Measurements from ENCODE around the gene PRLR. TPM values are rescaled to one million over a fixed set of nuclear protein-coding genes. Genes with fewer than 3 reads are reported as not detected.
"Not testable (repeated sequence)": the region's sequence is repeated elsewhere in the genome, so short reads cannot be mapped to it uniquely, and the experiment has no call there.

The PRLR gene
- total RNA-seq, 1 donor from 2014 or later, result not detected

DNA sequence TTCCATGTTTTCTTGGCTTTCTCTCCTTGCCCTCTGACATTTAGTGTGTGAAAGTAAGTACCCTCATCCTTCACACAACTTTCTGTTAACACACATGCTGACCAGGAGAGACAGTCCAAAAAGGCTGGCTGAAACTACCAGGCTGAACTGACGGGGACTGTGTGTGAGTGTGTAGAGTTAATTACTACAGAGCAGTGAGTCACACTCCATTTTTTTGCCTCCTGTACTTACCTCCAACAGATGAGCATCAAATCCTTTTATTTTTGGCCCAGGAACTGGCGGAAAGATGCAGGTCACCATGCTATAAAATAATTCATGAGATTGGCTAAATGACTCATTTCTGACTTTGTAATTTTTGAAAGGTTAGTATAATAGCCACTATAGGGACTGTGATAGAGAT is 162.3 kb downstream of the PRLR start:
- no peak for DNase-seq

DNA sequence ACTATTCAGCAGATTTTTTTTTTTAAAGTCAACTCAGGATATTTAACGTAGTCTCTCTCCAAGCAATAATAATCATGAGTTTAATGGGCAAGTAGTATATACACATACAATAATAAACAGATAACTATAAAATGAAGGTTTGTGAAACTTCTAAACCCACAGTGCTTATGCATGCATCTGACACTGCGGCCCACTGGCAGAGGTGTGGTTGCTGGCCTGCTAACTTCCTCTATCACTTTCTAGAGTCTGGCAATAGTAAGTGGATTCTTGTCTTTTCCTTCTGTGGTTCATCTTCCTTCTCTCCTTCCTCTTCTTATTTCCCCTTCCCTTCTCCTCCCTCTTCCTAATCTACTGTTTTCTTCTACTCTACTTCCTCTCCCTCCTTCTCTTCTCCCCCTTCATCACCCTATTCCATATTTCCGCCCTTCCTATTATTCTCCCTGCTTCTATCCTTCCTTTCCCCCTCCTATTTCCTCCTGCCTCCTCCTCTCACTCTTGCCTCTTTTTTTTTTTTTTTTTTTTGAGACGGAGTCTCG is 164.0 kb downstream of the PRLR start:
- no peak for DNase-seq

DNA sequence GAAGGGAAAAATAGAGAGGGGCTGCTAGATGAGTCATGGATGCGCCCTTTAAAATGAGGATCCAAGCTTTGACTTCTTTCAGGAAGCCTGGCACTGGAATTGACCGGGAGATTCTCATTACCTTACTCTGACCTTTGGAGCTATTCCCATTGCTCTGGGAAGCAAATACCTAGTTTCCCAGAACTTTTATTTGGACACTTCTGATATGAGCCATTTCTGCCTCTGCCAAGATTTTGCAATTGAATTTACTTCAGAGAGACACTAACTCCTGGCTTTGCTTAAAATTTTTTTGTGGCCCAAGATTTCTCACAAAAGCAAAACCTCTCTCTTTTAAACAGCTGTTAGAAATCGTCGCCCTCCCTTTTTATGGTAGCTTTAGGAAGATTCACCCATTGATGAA is 166.9 kb downstream of the PRLR start:
- no peak for DNase-seq

DNA sequence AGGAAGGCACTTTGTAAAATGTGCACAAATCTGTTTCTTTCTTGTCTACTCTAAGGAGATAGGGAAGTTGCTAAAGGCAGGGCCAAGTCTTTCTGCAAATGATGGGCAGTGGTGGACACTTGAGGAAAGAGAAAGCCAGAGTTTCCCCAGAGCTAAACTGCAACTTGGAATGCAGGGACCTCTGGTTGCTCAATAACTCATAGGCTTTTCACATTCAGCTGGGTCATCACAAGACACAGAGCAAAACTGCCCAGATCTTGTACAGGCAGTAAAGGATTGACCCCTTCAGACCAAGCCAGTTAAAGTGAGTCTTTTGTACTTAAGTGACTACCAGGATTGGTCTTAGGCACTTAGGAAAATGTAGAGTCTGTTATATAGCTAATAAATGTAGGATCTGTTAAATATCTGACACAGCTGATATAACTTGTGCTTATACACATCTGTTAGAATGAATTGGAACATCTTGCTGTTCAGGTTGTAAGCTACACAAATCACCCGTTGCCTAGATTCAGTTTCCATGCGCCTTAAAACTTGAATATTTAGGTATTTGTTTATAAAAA is 169.0 kb downstream of the PRLR start:
- DNase-seq, result no peak

DNA sequence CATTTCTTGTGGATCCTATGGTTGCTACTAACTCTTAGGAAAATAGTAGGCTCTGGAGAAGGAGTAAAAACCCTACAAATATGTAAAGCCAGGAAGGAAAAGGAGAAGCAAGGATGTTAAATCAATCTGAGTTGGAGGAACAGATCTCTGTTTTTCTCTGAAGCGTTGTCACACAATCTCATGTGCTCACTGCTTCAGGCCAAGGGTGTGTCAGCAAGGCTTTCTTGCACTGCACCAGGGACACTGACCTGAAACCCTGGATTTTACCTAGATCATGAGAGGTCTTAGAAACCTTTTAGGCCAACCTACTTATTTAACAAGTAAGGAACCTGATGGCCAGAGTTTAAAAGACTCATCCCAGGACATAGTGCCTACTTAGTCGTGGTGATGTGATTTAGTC is 170.1 kb downstream of the PRLR start:
- no peak for DNase-seq

DNA sequence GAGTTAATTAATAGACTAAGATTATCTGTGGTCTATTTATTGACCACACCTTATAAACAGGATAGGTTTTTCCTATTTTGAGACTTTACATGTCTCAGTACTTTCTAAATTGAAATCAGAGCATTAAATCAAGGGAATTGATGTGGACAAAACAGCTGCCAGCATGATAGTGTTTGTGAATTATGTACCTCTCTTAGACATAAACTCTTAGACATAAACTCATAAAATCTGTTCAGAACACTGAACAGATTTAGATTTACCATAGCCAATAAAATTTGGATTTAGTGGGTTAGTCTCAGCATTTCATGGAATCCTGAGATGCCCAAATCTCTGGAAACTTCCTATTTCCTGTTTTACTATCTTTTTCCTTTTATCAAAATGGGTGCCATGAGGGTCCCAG is 171.0 kb downstream of the PRLR start:
- no peak for DNase-seq

DNA sequence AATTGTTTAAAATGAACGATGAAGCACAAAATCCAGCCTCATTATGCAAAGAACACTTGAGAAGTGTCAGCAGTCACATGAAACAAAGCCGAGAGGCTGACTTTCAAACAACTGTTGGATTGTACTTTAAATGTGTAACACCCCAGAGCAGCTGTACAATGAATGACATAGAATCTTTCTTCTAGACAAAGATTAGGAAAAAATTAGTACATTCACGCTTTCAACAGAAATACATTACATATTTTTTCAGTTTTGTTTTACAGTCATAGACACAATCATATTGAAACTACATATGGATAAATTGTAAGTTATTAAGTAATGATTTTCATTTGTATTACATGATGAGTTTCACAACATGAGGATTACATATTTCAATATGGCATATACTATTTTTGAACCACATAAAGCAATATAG is 171.9 kb downstream of the PRLR start:
- DNase-seq, result no peak

DNA sequence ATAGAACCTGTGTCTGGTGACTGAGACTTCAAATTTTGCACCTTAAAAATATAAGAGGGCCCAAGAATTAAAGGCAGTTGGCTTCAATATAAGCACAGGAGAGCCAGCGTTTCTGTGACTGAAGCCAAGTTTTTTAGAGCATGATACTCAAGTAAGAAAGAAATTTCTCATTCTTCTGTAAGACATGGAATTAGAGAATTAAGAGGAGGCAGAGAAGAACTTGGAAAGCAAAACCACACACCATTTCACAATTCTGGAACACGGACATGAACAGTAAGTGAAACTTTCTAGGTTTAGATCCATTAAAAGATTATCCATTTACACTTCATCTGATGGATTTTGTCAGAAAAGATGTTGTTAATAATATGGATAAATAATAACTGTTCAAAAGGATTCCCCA is 173.6 kb downstream of the PRLR start:
- no peak for DNase-seq

DNA sequence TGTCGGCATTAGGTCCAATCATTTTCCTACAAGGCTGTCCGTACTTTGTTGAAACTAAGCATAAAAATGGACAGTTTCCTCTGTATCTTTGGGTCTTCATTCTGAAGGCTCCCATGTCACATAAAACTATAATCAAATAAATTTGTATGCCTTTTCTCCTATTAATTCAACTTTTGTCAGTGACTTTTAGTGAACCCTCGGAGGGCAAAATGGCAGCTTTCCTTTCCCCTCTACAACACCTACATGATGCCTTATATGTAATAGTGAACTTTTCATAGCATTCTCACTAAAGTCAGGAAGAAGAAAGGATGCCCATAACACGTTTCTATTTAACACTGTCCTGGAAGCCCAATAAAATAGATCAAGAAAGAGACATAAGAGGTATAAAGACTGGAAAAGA is 177.4 kb downstream of the PRLR start:
- DNase-seq, result no peak

DNA sequence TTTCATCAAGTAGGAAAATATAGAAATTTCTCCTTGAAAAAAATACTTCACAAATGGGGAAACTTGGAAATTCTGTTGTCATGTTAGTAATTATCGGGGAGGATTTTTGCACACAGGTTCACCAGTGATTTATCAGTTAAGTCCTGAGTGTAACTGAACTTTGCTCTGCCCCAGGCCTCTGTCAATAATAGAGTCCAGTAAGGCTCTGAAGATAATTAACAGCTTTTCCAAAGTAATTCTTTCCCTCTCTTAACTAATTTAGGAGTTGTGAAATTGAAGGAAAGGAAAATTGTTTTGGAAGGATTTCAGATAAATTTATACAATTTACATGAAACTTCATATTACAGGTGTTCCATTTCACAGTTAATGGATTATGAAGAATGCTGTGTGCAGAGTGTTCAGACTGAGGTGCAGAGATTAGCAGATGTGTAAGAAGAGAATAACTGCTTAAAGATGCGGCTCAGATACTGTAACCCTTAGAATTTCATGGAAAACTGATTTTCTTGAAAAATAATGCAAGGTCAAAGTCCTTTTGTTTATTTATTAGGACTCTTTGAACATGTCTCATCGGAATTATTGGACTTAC is 179.7 kb downstream of the PRLR start:
- DNase-seq, result no peak

DNA sequence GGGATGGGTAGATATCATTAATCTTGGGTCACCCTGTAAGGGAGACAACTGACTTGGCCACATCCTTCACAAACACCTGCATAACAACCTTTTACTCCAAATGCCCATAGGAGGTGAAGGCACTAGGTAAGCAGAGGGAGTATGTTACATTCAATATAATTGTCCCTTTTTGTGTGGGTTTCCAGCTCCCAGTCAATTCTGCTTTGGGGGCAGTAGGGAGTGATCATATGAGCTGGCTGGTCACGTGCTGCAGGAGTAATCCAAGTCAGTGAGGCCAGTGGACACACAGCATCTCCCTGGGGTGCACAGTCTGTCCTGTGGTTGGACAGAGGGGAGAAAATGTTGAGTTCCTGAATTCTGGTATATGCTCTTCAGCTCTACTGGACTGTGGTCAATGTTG is 181.4 kb downstream of the PRLR start:
- no peak for DNase-seq

DNA sequence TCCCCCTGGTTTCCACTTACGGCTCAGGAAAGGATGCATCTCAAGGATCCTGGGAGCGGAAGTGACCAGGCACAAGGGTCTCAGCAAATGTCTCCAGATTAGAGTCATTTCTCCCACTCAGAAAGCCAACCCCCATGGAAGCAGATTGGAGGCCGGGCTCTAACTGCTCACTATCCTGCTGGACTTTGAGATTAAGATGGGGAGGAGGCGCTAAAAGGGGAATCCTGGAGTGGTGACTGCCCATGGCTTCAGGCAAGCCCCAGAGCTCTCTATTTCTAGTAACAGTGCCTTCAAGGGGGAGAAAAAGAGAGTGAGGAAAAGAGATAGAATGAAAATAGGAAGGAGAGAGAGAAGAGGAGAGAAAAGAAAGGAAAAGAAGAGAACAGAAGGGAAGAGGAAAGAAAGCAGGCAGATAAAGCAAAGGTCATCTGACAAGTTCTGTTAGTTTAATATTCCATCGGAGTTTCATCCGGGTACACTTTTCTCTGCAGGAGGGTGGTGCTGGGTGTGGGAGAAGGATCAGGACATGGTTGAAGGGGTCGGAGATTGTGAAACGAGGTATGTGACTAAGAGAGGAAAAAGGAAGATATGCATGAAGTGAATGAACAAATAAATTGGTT is 182.4 kb downstream of the PRLR start, which contains the start of gene AGXT2:
AGXT2 (minus strand) TSS at position 165 of the 620 bp plus-strand sequence; CDS start at position 108, 57 bp downstream.
- DNase-seq, result no peak

DNA sequence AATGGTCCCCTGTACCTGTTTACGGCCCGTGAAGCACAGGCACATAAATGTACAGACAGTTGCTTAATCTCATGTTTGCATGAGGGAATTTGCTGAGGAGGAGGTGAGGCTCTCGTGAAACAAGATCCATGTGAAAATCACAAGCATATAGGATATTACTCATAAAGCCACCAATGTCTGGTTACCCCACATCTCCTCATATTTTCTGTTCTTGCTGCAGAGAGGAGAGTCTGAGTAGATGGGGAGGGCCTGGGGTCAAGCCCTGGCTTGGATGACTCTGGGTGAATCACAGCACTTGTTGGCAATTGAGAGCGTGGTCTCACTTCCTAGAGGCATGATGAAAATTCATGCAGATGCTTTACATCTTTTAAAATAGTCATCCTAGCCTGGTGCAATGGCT is 183.5 kb downstream of the PRLR start:
- DNase-seq, result no peak

DNA sequence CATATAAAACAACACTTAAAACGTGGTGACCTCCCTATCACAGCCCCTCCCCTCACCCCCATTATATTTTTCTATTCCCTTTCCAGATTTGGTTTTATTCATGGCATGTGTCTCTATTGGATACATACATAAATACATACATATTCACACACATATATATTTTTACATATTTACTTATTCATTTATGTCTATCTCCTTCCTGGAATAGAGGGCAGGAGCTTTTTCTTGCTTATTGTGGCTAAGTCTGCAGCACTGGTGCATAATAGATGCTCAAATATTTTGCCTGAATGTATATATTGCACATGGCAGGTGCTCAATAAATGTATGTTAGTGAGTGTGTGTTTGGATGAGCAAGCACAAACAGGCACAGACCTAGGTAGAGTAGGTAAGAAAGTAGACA is 185.0 kb downstream of the PRLR start:
- DNase-seq, result no peak

DNA sequence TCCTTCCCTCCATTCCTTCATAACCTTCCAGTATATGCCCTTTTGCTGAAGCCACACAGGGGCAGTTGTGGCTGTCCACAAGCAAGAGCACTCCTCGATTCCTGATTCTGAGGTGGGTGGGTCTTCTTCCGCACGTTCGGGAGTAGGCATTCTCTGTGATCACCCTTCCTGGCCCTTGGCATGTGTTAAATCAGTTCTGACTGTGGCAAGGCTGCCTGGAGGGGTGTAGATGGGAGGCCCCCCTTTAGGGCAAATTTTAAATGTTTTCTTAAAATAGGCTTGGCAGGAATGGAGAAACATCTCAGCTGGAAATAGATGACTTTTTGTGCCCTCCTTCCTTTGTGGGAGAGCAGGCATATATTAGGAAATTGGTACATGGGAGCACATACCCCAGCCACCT is 185.6 kb downstream of the PRLR start:
- no peak for DNase-seq

DNA sequence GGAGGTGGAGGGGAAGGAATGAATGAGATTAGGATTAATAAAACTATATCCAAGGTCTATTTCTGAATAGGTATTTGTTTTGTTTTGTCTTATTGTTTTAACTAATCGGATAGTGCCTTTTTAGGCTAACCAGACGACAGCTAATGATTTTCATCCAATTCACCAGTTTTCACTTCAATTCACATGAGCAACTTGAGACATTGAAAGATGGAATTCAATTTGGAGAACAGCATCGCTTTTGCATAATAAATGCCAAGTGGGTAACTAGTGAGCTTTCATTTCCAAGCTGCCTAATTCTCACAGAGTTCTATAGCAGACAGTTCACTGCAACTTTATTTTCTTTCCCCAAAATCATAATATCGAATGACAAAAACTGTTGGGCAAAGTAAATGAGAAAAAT is 187.5 kb downstream of the PRLR start:
- DNase-seq, result no peak

DNA sequence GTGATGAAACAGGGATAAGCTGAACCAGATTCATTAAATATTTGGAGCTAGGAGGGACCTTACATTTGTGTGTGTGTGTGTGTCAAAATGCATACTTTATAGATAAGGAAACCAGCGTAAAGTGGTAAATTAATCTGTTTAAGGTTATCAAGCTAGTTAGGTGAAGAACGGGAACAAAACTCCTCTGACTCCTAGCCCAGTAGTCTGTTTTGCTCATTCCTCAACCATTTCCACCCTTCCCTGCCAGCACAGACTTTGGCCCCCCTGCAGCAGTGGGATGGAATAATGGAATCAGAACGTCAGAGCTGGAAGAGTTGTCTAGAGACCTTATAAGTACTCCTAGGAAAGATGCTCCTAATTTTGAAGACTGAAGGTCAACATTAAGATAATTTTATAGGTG is 189.0 kb downstream of the PRLR start:
- no peak for DNase-seq

DNA sequence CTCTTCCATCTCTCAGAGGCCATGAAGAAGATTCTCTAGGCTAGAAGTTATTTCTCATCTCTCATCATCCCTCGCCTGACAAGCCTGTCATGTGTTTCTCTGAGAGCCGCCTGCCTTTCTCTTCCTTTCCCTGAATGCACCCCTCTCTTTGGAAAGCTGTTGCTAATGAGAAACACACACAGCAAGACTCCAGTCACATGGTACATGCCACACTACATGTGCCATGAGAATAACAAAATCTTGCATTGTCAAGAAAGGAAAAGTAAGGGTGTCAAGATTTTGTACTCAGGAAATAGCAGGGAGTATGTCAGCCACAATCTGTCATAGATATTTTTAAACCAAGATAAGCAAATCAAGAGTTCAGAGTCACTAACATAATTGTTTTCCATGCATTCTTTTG is 191.4 kb downstream of the PRLR start:
- no peak for DNase-seq

DNA sequence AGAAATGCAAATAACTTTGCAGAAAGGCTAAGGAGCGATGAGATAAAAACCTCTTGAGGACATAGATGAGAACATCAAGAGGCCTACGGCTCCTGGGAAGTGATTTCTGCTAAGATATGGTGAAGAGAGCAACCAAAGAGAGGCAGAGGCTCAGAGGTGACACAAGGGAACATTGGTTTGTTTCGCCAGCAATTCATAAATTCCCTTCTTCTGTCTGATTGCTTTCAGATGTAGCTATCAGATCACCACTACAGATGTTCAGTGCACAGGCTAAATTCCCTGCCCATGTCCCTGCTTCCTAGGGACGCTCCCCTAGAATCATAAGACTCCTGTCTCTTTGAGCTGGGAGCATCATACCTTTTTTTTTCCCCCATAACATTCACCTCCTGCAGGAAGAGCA is 193.8 kb downstream of the PRLR start:
- no peak for DNase-seq

DNA sequence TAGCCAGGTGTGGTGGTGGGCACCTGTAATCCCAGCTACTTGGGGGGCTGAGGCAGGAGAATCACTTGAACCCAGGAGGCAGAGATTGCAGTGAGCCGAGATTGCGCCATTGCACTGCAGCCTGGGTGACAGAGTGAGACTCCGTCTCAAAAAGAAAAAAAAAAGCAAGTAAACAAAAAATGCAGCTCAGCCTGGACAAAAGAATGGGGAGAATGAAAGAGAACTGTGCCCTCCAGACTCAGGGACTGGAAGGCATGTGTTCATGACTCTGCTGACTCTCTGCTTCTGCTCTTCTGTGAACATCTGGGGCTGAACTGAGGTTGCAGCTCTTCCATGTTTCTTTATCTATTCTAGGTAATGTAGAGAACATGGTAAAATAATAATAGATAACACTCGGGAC is 194.4 kb downstream of the PRLR start:
- DNase-seq, result not testable (repeated sequence)

DNA sequence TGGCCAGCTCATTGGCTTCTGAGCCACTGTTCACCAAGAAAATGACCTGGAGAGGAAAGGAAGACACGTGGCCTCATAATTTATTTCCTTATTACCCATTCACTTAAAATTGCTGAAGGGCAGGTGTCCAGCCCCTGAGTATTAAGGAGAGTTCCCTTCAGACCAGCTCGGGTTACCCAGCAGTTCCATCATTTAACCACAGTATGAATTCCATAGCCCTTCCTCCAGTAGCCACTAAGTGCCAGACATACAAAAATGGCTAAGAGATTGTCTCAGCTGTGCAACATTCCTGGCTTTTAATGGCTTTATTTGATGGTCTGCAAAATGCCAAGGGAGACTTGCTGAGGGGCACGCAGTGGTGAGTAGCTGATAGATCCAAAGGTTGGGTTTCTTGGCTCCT is 195.0 kb downstream of the PRLR start:
- DNase-seq, result no peak

DNA sequence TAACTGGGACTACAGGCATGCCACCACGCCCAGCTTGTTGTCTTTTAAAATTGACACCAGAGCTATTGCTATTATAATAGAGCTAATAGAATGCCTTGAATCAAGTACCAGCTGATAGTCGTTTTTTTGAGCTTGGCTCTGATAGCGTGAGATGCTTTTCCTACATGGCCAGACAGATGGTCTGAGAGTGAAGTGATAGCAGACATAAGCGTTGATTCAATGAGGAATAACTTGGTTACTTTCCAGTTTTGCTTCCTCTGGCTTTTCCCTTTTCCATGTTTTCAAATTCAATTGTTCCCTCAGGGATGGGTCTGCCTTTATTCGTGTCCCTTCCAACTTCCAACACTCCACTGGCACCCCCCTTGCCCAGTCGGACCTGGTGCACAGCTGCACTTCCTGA is 197.9 kb downstream of the PRLR start:
- no peak for DNase-seq

DNA sequence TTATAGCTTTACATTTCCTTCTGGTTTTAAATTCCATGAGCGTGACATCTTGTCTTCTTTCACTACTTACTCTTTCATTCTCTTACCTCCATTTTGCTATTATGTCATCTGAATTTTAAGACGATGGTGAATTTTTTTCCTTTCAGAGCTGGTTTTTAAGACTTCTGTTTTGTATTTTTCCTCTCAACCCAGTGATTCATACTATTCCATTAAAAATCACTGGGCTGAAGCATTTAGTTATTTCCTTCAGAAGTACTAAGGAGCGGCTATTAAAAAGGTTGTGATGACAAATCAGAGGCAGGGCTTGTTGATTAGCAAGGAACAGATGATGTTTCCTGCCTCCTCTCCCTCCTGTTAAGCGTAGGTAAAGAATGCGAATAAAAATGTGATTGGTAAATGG is 199.0 kb downstream of the PRLR start:
- DNase-seq, result no peak

DNA sequence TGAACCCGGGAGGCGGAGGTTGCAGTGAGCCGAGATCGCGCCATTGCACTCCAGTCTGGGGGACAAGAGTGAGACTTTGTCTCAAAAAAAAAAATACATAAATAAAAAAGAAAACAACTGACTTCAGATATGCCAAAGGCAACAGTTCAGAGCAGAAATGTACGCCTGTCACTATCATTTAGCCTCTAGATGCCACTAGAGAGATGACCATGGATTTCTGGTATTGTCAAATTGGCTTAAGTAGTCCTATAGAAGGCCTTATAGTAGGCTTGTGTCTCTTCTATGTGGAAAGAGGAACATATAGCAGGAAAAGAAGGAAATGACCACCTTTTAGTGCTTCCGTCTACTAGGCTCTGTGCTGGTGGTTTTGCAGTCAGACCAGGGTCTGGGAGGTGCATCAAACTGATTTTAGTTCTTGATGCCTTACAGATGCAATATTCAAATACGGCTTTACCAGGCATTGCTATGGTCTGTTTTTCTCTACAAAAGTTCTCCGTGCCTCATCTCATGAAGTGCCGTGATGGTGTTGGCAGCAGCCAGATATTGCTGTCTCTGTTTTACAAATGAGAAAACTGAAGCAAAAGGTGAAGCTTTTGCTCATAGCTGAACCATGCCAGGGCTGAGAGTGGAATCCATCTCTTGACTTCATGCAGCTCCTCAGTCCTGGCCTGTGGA is 199.7 kb downstream of the PRLR start:
- DNase-seq, result no peak

Measured in dermis blood vessel endothelial cell (primary cell).